ENCODE results near the gene AFMID. TPM values are rescaled to one million over a fixed set of nuclear protein-coding genes. Genes with fewer than 3 reads are reported as not detected.
"Not testable (repeated sequence)": the region's sequence is repeated elsewhere in the genome, so short reads cannot be mapped to it uniquely, and the experiment has no call there.

Gene AFMID, protein sequence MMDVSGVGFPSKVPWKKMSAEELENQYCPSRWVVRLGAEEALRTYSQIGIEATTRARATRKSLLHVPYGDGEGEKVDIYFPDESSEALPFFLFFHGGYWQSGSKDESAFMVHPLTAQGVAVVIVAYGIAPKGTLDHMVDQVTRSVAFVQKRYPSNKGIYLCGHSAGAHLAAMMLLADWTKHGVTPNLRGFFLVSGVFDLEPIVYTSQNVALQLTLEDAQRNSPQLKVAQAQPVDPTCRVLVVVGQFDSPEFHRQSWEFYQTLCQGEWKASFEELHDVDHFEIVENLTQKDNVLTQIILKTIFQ
- 33.7 and 35.1 TPM in 2 replicates for total RNA-seq
- long read RNA-seq, partial matches to known transcripts = 0 of 13 reads
- long read RNA-seq, other reads (novel, unspliced or antisense) = 11 of 13 reads

DNA sequence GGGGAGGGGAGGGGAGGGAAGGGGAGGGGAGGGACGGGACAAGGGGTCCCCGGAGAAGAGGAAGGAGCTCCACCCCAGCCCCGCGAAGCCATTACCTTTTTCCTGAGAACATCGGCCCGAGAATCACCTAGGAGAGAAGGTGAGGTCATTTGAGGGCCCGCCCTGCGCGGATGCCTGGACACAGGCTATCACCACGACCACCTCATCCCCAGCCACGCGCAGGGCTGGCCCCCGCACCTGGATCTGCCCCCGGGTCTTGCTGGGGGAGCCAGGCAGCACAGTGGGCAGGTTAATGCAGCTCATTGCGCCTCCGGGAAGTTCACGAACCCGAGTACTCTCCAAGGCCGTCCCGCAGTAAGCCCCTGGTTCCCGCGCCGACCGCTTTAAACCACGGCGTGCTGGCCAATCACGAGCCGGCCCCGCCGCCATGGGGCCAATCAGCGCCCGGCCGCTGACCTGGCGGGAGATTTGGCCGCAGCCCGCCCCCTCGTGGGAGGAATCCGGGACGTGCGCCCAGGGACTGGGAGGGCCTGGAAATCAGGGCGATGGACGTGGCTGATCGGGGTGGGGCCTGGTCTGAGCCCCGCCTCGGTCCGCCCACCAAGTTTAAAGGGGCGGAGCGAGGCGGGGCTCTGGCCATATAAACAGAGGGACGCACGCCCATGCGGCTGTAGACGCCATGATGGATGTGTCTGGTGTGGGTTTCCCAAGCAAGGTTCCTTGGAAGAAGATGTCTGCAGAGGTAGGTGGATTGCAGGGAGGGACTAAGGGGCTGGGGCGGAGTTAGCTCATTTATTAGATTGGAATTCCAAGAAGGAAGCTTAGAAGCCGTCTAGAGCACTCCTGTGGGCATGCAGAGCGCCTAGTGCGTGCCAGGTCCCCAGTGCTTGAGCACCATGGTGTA is at the start of gene AFMID, which contains the start of gene TK1:
AFMID (plus strand) TSS at position 671 of the 904 bp plus-strand sequence; CDS start at position 680, 9 bp downstream.
TK1 (minus strand) TSS at position 361 of the 904 bp plus-strand sequence; CDS start at position 303, 58 bp downstream.
- Mint-ChIP-seq H3K36me3 (ENCODE audit: unreplicated experiment) (peaks cover 3% of the 10 kb centered on the region), H3K27ac (ENCODE audit: unreplicated experiment) (peak within 1 kb of the TSS; percentile 81), H3K9me3 (ENCODE audit: unreplicated experiment) (no peaks in the 10 kb centered on the region), H3K27me3 (ENCODE audit: unreplicated experiment) (no peaks in the 10 kb centered on the region), H3K4me3 (ENCODE audit: unreplicated experiment) (peak within 1 kb of the TSS; percentile 89), H3K4me1 (ENCODE audit: unreplicated experiment) (peaks cover 25% of the 10 kb centered on the region)
- DNase-seq (ENCODE audit: extremely low spot score, unreplicated experiment) = peak; percentile 100
- TF ChIP-seq, protein P1, sequence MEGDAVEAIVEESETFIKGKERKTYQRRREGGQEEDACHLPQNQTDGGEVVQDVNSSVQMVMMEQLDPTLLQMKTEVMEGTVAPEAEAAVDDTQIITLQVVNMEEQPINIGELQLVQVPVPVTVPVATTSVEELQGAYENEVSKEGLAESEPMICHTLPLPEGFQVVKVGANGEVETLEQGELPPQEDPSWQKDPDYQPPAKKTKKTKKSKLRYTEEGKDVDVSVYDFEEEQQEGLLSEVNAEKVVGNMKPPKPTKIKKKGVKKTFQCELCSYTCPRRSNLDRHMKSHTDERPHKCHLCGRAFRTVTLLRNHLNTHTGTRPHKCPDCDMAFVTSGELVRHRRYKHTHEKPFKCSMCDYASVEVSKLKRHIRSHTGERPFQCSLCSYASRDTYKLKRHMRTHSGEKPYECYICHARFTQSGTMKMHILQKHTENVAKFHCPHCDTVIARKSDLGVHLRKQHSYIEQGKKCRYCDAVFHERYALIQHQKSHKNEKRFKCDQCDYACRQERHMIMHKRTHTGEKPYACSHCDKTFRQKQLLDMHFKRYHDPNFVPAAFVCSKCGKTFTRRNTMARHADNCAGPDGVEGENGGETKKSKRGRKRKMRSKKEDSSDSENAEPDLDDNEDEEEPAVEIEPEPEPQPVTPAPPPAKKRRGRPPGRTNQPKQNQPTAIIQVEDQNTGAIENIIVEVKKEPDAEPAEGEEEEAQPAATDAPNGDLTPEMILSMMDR (IDR thresholded peaks at IDR 0.05) = peak; percentile 87

DNA sequence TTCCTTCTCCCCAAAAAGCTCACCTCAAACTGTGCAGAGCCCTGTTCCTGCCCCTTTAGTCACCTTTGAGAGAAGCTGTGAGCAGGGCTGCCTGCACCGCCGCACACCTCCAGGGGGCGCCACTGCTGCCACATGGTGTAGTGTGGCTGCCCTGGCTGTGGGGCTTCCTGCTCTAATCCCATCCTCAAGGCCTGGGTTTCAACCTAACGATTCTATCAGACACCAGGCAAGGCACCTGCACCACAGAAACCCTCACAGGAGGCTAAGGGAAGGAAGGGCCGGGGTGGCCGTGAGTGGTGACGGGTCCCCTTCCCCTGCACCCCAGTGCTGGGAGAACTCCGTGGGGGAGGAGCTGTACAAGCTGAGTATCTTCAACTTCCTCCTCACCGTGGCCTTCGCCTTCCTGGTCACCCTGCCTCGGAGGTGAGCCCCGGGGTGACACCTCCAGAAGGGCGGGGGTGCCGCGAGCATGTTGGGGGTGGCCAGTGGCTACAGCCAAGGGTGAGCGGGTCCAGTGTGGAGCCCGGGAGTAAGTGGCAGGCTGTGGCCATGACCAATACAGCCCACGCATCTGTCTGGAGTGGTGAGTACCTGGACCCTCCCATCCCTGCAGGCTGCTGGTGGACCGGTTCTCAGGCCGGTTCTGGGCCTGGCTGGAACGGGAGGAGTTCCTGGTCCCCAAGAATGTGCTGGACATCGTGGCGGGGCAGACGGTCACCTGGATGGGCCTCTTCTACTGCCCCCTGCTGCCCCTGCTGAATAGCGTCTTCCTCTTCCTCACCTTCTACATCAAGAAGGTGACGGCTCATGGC is 49.6 kb upstream of the AFMID start:
- TF ChIP-seq, protein P1 (IDR thresholded peaks at IDR 0.05) = peak; percentile 48
- H3K27ac Mint-ChIP-seq (ENCODE audit: unreplicated experiment) = no peak overlapping the region
- no peaks in the 10 kb centered on the region for H3K9me3 Mint-ChIP-seq (ENCODE audit: unreplicated experiment)
- H3K36me3 Mint-ChIP-seq (ENCODE audit: unreplicated experiment) = no peaks in the 10 kb centered on the region
- H3K4me3 Mint-ChIP-seq (ENCODE audit: unreplicated experiment) = no peak overlapping the region
- H3K27me3 Mint-ChIP-seq (ENCODE audit: unreplicated experiment) = no peaks in the 10 kb centered on the region
- no peaks in the 10 kb centered on the region for H3K4me1 Mint-ChIP-seq (ENCODE audit: unreplicated experiment)
- no peak for DNase-seq (ENCODE audit: extremely low spot score, unreplicated experiment)

DNA sequence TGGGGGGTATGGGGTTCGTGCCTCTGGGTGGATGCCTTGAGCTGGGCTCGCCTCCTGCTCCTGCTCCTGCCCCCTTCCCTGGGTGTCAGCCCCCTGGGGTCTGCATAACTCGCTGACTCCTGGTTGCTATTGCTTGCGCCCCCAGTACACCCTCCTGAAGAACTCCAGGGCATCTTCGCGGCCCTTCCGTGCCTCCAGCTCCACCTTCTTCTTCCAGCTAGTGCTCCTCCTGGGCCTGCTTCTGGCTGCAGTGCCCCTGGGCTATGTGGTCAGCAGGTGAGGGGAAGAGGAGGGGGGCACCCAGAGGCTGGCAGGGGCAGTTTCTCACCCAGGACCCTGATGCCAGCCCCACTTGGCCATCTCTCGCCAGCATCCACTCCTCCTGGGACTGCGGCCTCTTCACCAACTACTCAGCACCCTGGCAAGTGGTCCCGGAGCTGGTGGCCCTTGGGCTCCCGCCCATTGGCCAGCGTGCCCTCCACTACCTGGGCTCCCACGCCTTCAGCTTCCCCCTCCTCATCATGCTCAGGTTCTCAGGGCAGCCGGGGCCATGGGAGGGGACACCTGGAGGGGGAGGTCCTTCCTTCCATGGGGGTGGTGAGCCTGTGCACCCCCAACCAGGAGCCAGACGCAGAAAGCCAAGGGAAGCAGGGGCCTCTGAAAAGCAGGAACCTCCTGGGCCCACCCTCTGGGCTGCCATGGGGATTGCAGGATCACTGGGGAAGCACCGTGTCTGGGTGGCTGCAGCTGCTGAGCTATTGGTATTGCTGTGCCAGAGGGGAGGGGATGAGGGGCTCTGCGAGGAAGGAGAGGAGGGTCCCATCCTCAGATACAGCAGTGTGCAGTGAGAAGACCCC is 48.7 kb upstream of the AFMID start:
- Mint-ChIP-seq H3K27me3 (ENCODE audit: unreplicated experiment) (no peaks in the 10 kb centered on the region), H3K9me3 (ENCODE audit: unreplicated experiment) (no peaks in the 10 kb centered on the region), H3K36me3 (ENCODE audit: unreplicated experiment) (no peaks in the 10 kb centered on the region), H3K4me1 (ENCODE audit: unreplicated experiment) (peaks cover 3% of the 10 kb centered on the region), H3K4me3 (ENCODE audit: unreplicated experiment) (no peak overlapping the region), H3K27ac (ENCODE audit: unreplicated experiment) (no peak overlapping the region)
- TF ChIP-seq, protein P1 (IDR thresholded peaks at IDR 0.05) = no peak
- no peak for DNase-seq (ENCODE audit: extremely low spot score, unreplicated experiment)

DNA sequence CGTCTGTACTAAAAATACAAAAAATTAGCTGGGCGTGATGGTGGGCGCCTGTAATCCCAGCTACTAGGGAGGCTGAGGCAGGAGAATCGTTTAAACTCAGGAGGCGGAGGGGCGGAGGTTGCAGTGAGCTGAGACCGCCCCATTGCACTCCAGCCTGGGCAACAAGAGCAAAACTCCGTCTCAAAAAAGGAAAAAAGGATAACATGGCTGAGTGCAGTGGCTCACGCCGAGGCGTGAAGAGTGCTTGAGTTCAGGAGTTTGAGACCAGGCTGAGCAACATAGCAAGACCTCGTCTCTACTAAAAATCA is 47.3 kb upstream of the AFMID start:
- not testable (repeated sequence) for H3K4me3 Mint-ChIP-seq (ENCODE audit: unreplicated experiment)

More for the DNA sequence above, 47.3 kb upstream of the AFMID start:
- not testable (repeated sequence) for H3K9me3 Mint-ChIP-seq (ENCODE audit: unreplicated experiment); H3K27ac Mint-ChIP-seq (ENCODE audit: unreplicated experiment); H3K36me3 Mint-ChIP-seq (ENCODE audit: unreplicated experiment); DNase-seq (ENCODE audit: extremely low spot score, unreplicated experiment); H3K27me3 Mint-ChIP-seq (ENCODE audit: unreplicated experiment)
- H3K4me1 Mint-ChIP-seq (ENCODE audit: unreplicated experiment) = peaks cover 12% of the 10 kb centered on the region

Measured in osteocyte (in vitro differentiated cells).